HL-60 (cell line): ENCODE data around the gene DNMT1.

Experiments
- DNase-seq, 2 experiments: peaks; one replicate each; pipeline ENCODE4 v3.0.0-alpha.2; 2010 to 2020; ENCODE audit warnings: low read depth in 1 of 2, low spot score in 1 of 2
- H3K27ac ChIP-seq: fragments of 250-450 bp; sonication (Bioruptor Pico); replicated peaks from 2 replicates; pipeline ENCODE4 v1.5.1; 2020; ENCODE audit warnings: mild to moderate bottlenecking, moderate library complexity
- H3K27me3 ChIP-seq: fragments of 250-450 bp; sonication (Bioruptor Pico); 2 replicates; pipeline ENCODE4 v1.5.1; 2021; ENCODE audit warnings: mild to moderate bottlenecking, moderate library complexity; ENCODE audit not compliant: insufficient read depth, poor library complexity, severe bottlenecking
- H3K4me3 ChIP-seq: replicated peaks from 2 replicates; pipeline ENCODE4 v1.5.1; 2011; ENCODE audit warnings: mild to moderate bottlenecking, control low read depth, low read length; ENCODE audit not compliant: insufficient read depth
- GABPA ChIP-seq: IDR thresholded peaks from 2 replicates; pipeline ENCODE4 v1.6.1; 2012; ENCODE audit warnings: low read depth
- POLR2AphosphoS5 ChIP-seq: IDR thresholded peaks from 2 replicates; pipeline ENCODE4 v1.6.1; 2012; ENCODE audit warnings: low read depth
- SPI1 ChIP-seq: IDR thresholded peaks from 2 replicates; pipeline ENCODE4 v1.6.1; 2012; ENCODE audit warnings: low read depth, mild to moderate bottlenecking, borderline replicate concordance
- TF ChIP-seq, protein P1 (sequence below): IDR thresholded peaks from one replicate; pipeline ENCODE4 v1.5.1; 2011; ENCODE audit warnings: low read length, control low read depth, inconsistent platforms; ENCODE audit not compliant: insufficient read depth
- TF ChIP-seq, protein P2 (sequence below): IDR thresholded peaks from 2 replicates; pipeline ENCODE4 v1.6.1; 2012; ENCODE audit warnings: low read depth; ENCODE audit not compliant: insufficient replicate concordance

The DNMT1 gene

DNA sequence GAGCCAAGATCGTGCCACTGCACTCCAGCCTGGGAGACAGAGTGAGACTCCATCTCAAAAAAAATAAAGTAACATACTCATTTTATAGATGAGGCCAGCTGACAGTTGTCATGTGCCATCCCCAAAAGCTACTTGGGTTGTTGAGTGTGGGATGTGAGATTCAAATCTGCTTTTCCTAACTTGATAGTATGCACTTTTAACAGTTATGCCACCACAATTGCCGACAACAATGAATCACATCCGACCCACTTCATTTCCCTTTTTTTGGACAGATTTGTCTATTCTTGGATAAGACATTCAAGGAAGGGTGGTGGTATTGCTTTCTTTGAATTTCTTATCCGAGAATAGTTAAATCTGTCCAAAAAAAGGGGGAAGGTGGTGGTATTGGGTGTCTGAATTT lies 16.3 kb upstream of the DNMT1 start:
- DNase-seq = no peak
- no peak overlapping the region for H3K27ac ChIP-seq
- H3K4me3 ChIP-seq = no peak overlapping the region
- TF ChIP-seq, protein P1, sequence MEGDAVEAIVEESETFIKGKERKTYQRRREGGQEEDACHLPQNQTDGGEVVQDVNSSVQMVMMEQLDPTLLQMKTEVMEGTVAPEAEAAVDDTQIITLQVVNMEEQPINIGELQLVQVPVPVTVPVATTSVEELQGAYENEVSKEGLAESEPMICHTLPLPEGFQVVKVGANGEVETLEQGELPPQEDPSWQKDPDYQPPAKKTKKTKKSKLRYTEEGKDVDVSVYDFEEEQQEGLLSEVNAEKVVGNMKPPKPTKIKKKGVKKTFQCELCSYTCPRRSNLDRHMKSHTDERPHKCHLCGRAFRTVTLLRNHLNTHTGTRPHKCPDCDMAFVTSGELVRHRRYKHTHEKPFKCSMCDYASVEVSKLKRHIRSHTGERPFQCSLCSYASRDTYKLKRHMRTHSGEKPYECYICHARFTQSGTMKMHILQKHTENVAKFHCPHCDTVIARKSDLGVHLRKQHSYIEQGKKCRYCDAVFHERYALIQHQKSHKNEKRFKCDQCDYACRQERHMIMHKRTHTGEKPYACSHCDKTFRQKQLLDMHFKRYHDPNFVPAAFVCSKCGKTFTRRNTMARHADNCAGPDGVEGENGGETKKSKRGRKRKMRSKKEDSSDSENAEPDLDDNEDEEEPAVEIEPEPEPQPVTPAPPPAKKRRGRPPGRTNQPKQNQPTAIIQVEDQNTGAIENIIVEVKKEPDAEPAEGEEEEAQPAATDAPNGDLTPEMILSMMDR = no peak
- peak; percentile 13; the same call in 1 of the 2 replicates for TF ChIP-seq SPI1
- no peaks in the 10 kb centered on the region for H3K27me3 ChIP-seq

DNA sequence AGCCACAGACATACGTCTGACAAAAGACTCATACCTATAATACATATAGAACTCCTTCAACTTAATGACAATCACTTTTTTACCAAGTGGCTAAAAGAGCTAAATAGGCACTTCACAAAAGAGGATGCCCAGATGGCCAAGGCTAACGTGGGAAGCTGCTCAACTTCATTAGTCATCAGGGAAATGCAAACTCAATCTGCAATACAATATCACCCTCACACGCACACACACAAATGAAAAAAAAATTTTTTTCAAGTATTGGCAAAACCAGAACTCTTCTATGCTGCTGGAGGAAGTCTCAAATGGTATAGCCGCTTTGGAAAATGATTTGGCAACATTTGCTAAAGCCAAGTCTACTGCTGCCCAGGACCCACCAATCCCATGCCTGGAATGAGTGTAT lies 14.6 kb upstream of the DNMT1 start:
- no peak for DNase-seq
- Histone ChIP-seq H3K4me3 (no peak overlapping the region), H3K27me3 (no peaks in the 10 kb centered on the region), H3K27ac (no peak overlapping the region)
- TF ChIP-seq, protein P1 = no peak
- TF ChIP-seq SPI1 = no peak
- TF ChIP-seq POLR2AphosphoS5 = no peak
- TF ChIP-seq, protein P2, sequence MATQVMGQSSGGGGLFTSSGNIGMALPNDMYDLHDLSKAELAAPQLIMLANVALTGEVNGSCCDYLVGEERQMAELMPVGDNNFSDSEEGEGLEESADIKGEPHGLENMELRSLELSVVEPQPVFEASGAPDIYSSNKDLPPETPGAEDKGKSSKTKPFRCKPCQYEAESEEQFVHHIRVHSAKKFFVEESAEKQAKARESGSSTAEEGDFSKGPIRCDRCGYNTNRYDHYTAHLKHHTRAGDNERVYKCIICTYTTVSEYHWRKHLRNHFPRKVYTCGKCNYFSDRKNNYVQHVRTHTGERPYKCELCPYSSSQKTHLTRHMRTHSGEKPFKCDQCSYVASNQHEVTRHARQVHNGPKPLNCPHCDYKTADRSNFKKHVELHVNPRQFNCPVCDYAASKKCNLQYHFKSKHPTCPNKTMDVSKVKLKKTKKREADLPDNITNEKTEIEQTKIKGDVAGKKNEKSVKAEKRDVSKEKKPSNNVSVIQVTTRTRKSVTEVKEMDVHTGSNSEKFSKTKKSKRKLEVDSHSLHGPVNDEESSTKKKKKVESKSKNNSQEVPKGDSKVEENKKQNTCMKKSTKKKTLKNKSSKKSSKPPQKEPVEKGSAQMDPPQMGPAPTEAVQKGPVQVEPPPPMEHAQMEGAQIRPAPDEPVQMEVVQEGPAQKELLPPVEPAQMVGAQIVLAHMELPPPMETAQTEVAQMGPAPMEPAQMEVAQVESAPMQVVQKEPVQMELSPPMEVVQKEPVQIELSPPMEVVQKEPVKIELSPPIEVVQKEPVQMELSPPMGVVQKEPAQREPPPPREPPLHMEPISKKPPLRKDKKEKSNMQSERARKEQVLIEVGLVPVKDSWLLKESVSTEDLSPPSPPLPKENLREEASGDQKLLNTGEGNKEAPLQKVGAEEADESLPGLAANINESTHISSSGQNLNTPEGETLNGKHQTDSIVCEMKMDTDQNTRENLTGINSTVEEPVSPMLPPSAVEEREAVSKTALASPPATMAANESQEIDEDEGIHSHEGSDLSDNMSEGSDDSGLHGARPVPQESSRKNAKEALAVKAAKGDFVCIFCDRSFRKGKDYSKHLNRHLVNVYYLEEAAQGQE = no peak
- TF ChIP-seq GABPA = no peak

DNA sequence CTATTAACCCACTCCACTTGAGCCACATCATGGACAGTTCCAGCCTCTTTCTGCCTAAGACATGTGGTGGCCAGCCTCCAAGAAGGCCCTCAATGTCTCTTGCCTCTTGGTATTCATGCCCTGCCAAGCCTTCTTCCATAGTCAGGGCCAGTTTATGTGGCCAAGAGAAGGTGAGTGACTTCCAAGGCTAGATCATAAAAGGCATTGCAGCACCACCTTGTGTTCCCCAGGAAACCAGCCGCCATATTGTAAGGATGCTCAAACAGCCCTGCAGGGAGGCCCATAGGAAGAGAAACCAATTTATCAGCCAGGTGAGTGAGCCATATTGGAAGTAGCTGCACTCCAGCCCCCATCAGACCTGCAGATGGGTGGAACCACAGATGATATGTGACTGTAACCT lies 12.3 kb upstream of the DNMT1 start:
- Histone ChIP-seq H3K4me3 (no peak overlapping the region), H3K27ac (no peak overlapping the region), H3K27me3 (no peaks in the 10 kb centered on the region)
- TF ChIP-seq, protein P1 = no peak
- TF ChIP-seq POLR2AphosphoS5 (no peak), SPI1 (no peak)
- TF ChIP-seq, protein P2 = no peak
- DNase-seq = no peak

DNA sequence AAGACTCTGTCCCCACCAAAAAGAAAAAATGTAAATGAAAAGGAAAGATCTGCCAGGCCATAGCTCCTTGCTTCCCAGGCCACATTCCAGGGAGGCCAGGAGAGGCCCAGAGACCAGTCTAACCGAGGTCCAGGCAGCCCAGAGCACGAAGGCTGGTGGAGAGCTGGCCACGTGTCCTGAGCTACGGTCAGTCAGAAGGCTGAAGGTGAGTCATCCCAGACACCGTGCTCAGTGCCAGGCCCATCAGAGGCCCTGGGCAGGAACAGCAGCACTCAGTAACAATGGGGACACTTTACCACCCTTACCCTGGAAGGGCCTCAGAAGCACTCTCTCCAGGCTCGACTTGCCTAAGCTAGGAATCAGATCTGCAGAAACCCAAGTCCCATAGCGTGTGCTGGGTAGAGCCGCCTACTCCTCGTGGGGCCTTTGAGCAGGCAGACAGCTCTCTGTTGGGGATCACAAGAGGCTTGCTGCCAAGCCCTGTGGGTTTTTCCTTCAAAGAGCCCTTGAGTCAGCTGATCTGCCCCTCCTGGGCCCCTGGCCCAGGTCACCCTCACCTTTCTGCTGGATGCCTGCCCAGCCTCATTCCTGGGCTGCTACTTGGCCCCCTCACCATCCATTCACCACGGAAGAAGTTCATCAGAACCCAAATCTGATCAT lies 11.6 kb upstream of the DNMT1 start:
- Histone ChIP-seq H3K27me3 (no peaks in the 10 kb centered on the region), H3K4me3 (no peak overlapping the region), H3K27ac (no peak overlapping the region)
- DNase-seq = no peak
- TF ChIP-seq, protein P2 = no peak
- TF ChIP-seq, protein P1 = no peak
- TF ChIP-seq POLR2AphosphoS5 (no peak), SPI1 (no peak), GABPA (no peak)
